Neural progenitor cell (in vitro differentiated cells): ENCODE data around the gene RGS6. TPM values are rescaled to one million over a fixed set of nuclear protein-coding genes. Genes with fewer than 3 reads are reported as not detected.
"Not testable (repeated sequence)": the region's sequence is repeated elsewhere in the genome, so short reads cannot be mapped to it uniquely, and the experiment has no call there.

Source experiments
- DNase-seq: peaks from one replicate; pipeline ENCODE4 v3.0.0-alpha.2; 2016; ENCODE audit warnings: low spot score
- H2AFZ ChIP-seq: fragments of 200-600 bp; sonication (generic); replicated peaks from 2 replicates; pipeline ENCODE4 v1.6.1; 2016; ENCODE audit warnings: antibody characterized with exemption
- H3F3A ChIP-seq: fragments of 200-600 bp; sonication (generic); 2 replicates; pipeline ENCODE4 v1.6.1; 2016; ENCODE audit warnings: antibody characterized with exemption, low read depth
- H3K27ac ChIP-seq: fragments of 200-600 bp; sonication (generic); 2 replicates; pipeline ENCODE4 v1.5.1; 2016; ENCODE audit warnings: mild to moderate bottlenecking
- H3K27me3 ChIP-seq: fragments of 200-600 bp; sonication (generic); 2 replicates; pipeline ENCODE4 v1.6.1; 2016; ENCODE audit warnings: mild to moderate bottlenecking, moderate library complexity
- H3K36me3 ChIP-seq: fragments of 200-600 bp; sonication (generic); 2 replicates; pipeline ENCODE4 v1.5.1; 2016
- H3K4me1 ChIP-seq: fragments of 200-600 bp; sonication (generic); 2 replicates; pipeline ENCODE4 v1.6.1; 2016; ENCODE audit warnings: mixed run types
- H3K4me2 ChIP-seq: fragments of 200-600 bp; sonication (generic); 2 replicates; pipeline ENCODE4 v1.6.1; 2016
- H3K4me3 ChIP-seq: fragments of 200-600 bp; sonication (generic); 2 replicates; pipeline ENCODE4 v1.5.1; 2016
- H3K79me2 ChIP-seq: fragments of 200-600 bp; sonication (generic); 2 replicates; pipeline ENCODE4 v1.6.1; 2016; ENCODE audit warnings: low read depth
- H3K9ac ChIP-seq: fragments of 200-600 bp; sonication (generic); 2 replicates; pipeline ENCODE4 v1.6.1; 2016
- H3K9me3 ChIP-seq: fragments of 200-600 bp; sonication (generic); 2 replicates; pipeline ENCODE4 v1.5.1; 2016; ENCODE audit warnings: low read depth
- H4K20me1 ChIP-seq: fragments of 200-600 bp; sonication (generic); 2 replicates; pipeline ENCODE4 v1.6.1; 2016; ENCODE audit warnings: low read depth
- H3K27ac Mint-ChIP-seq: 3 replicates; pipeline ENCODE4 v1.8.0; 2021; ENCODE audit warnings: mixed read lengths
- H3K27me3 Mint-ChIP-seq: 2 replicates; pipeline ENCODE4 v1.8.0; 2022; ENCODE audit warnings: low read depth, mild to moderate bottlenecking, inconsistent platforms, moderate library complexity, mixed read lengths; ENCODE audit not compliant: insufficient read depth
- H3K36me3 Mint-ChIP-seq: 3 replicates; pipeline ENCODE4 v1.8.0; 2021; ENCODE audit warnings: mixed read lengths
- H3K4me1 Mint-ChIP-seq: 3 replicates; pipeline ENCODE4 v1.8.0; 2021; ENCODE audit warnings: mixed read lengths
- H3K4me3 Mint-ChIP-seq: 3 replicates; pipeline ENCODE4 v1.8.0; 2021; ENCODE audit warnings: mild to moderate bottlenecking, moderate library complexity, mixed read lengths
- H3K9me3 Mint-ChIP-seq: 3 replicates; pipeline ENCODE4 v1.8.0; 2020; ENCODE audit warnings: mixed read lengths
- CTCF ChIP-seq: fragments of 200-600 bp; sonication (generic); IDR thresholded peaks from 2 replicates; pipeline ENCODE4 v1.5.1; 2017; ENCODE audit warnings: antibody characterized with exemption, mild to moderate bottlenecking
- EZH2 ChIP-seq: fragments of 200-600 bp; sonication (generic); IDR thresholded peaks from 2 replicates; pipeline ENCODE4 v1.6.1; 2017; ENCODE audit warnings: antibody characterized with exemption, mild to moderate bottlenecking, moderate library complexity
- EZH2phosphoT487 ChIP-seq: fragments of 200-600 bp; sonication (generic); IDR thresholded peaks from 2 replicates; pipeline ENCODE4 v1.6.1; 2017; ENCODE audit warnings: antibody characterized with exemption
- total RNA-seq: library from RNA; depleted of rRNA; stranded (reverse); fragments of >200 nt; gene quantifications from 2 replicates; pipeline ENCODE4 v1.2.3, GENCODE V29; 2015; ENCODE audit warnings: low replicate concordance

RGS6 gene
- total RNA-seq, 1 donor from 2014 or later, result 0.80 TPM

DNA sequence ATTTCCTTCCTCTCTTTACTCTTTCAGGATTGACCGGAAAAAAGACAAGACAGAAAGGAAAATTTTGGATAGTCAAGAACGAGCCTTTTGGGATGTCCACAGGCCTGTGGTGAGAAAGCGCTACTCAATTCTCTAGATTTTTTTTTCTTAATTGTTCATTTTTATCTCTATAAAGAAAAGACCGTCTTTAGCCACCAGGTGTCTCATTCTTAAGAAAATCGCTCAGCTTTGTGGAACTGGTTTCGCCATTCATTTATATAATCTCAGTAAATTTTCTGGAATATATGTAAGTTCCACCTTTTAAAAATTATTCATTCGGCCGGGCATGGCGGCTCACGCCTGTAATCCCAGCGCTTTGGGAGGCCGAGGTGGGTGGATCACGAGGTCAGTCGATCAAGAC is 540.6 kb downstream of the RGS6 start:
- H3K4me1 Mint-ChIP-seq, result peaks cover 25% of the 10 kb centered on the region
- Histone ChIP-seq H3F3A (no peaks in the 10 kb centered on the region), H3K4me2 (no peak overlapping the region), H3K4me1 (no peaks in the 10 kb centered on the region), H3K79me2 (no peaks in the 10 kb centered on the region), H3K27me3 (no peaks in the 10 kb centered on the region), H3K9me3 (no peaks in the 10 kb centered on the region), H3K36me3 (no peaks in the 10 kb centered on the region), H2AFZ (no peak overlapping the region), H4K20me1 (no peaks in the 10 kb centered on the region), H3K4me3 (no peak overlapping the region), H3K27ac (no peak overlapping the region), H3K9ac (no peak overlapping the region)
- no peak overlapping the region for H3K4me3 Mint-ChIP-seq
- H3K27ac Mint-ChIP-seq, result no peak overlapping the region
- no peak for DNase-seq
- H3K36me3 Mint-ChIP-seq, result no peaks in the 10 kb centered on the region
- peaks cover 5% of the 10 kb centered on the region for H3K9me3 Mint-ChIP-seq
- peaks cover 2% of the 10 kb centered on the region for H3K27me3 Mint-ChIP-seq
- no peak for TF ChIP-seq EZH2
- peak; percentile 22 for TF ChIP-seq CTCF
- TF ChIP-seq EZH2phosphoT487, result no peak

DNA sequence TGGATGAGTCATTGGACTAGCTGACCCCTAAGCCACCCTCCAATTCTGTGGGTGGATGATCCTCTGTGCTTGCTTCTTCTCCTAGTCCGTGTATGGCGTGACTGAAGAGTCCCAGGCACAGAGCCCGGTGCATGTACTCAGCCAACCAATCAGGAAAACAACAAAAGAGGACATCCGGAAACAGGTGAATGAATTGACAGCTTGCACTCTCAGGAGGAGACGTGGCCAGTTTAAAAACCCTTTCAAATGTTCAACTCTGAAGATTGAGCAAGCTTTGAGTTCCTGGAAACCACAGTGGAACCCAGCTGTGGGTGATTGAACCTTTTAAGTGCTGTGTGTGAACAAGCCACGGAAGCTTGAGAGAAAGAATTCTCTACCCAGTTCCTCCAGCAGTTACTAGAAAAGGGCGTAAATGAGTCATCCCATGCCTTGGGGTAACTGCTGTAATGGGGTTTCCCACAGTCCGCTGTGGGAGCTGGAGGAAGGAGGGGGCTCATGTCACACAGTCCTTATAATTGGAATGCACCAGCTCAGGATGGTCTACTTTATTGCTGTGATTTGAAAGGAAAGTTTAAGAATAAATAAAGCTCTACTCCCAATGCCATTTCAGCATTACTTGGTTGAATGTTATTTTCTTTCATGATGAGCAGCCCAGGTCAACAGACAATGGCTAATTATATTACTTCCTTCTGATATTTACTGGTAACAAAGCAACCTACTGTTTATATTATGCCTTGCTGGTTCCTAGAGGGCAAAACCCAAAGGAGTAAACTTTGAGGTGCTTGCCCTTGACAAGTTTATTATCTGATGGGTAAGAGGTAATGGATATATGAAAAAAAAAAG is 544.6 kb downstream of the RGS6 start:
- H3K36me3 ChIP-seq, result no peaks in the 10 kb centered on the region
- H3K9ac ChIP-seq, result no peak overlapping the region
- H3K36me3 Mint-ChIP-seq, result no peaks in the 10 kb centered on the region
- H3F3A ChIP-seq, result no peaks in the 10 kb centered on the region
- H3K4me3 Mint-ChIP-seq, result peak overlapping the region; percentile 35
- H3K4me1 Mint-ChIP-seq, result peaks cover 61% of the 10 kb centered on the region
- DNase-seq, result no peak
- H3K9me3 Mint-ChIP-seq, result peaks cover 3% of the 10 kb centered on the region
- H3K9me3 ChIP-seq, result no peaks in the 10 kb centered on the region
- peaks cover 11% of the 10 kb centered on the region for H3K4me1 ChIP-seq
- no peak overlapping the region for H3K4me2 ChIP-seq
- no peak for TF ChIP-seq CTCF
- H3K79me2 ChIP-seq, result no peaks in the 10 kb centered on the region
- H3K4me3 ChIP-seq, result no peak overlapping the region
- peak overlapping the region; percentile 92 for H3K27ac Mint-ChIP-seq
- H4K20me1 ChIP-seq, result no peaks in the 10 kb centered on the region
- H3K27me3 ChIP-seq, result no peaks in the 10 kb centered on the region
- no peak overlapping the region for H2AFZ ChIP-seq
- peaks cover 2% of the 10 kb centered on the region for H3K27me3 Mint-ChIP-seq
- no peak overlapping the region for H3K27ac ChIP-seq

GRCh38 chr14:72477578-72477977 is 545.3 kb downstream of the RGS6 start:
- H3K27ac Mint-ChIP-seq, result peak overlapping the region; percentile 52
- not testable (repeated sequence) for H2AFZ ChIP-seq, H3K4me2 ChIP-seq, H3F3A ChIP-seq, H3K9me3 ChIP-seq, H3K9ac ChIP-seq, H3K36me3 ChIP-seq, H3K79me2 ChIP-seq, H3K4me3 ChIP-seq, H3K9me3 Mint-ChIP-seq, H3K27ac ChIP-seq, H3K36me3 Mint-ChIP-seq, H3K27me3 ChIP-seq, H4K20me1 ChIP-seq, DNase-seq, H3K27me3 Mint-ChIP-seq
- H3K4me1 ChIP-seq, result peaks cover 11% of the 10 kb centered on the region
- peak overlapping the region; percentile 35 for H3K4me3 Mint-ChIP-seq
- H3K4me1 Mint-ChIP-seq, result peaks cover 61% of the 10 kb centered on the region

GRCh38 chr14:72478471-72478893 is 546.3 kb downstream of the RGS6 start:
- no peaks in the 10 kb centered on the region for H3F3A ChIP-seq
- H4K20me1 ChIP-seq, result no peaks in the 10 kb centered on the region
- no peak overlapping the region for H3K27ac ChIP-seq
- no peak overlapping the region for H2AFZ ChIP-seq
- H3K9ac ChIP-seq, result no peak overlapping the region
- Mint-ChIP-seq H3K27me3 (peaks cover 5% of the 10 kb centered on the region), H3K9me3 (peaks cover 9% of the 10 kb centered on the region), H3K27ac (peak overlapping the region; percentile 70), H3K4me1 (peaks cover 61% of the 10 kb centered on the region), H3K36me3 (peaks cover 2% of the 10 kb centered on the region), H3K4me3 (peak overlapping the region; percentile 66)
- no peak overlapping the region for H3K4me2 ChIP-seq
- no peak for TF ChIP-seq EZH2phosphoT487
- TF ChIP-seq EZH2, result no peak
- TF ChIP-seq CTCF, result no peak
- no peaks in the 10 kb centered on the region for H3K79me2 ChIP-seq
- H3K36me3 ChIP-seq, result no peaks in the 10 kb centered on the region
- H3K4me1 ChIP-seq, result peaks cover 11% of the 10 kb centered on the region
- no peak overlapping the region for H3K4me3 ChIP-seq
- H3K27me3 ChIP-seq, result no peaks in the 10 kb centered on the region
- DNase-seq, result no peak
- H3K9me3 ChIP-seq, result no peaks in the 10 kb centered on the region
